LoVo (cell line): ENCODE results near the gene TMEM8B.
"Not testable (repeated sequence)": the region's sequence is repeated elsewhere in the genome, so short reads cannot be mapped to it uniquely, and the experiment has no call there.

Experiments used
- DNase-seq: peaks from one replicate; pipeline ENCODE4 v3.0.0-alpha.2; 2016; ENCODE audit warnings: low spot score

TMEM8B gene

GRCh38 chr9:35908504-35909125 lies 79.6 kb downstream of the TMEM8B start:
- DNase-seq = no peak

- DNase-seq = no peak
These were observed 80.2 kb downstream of the TMEM8B start, which contains the start of gene SPAAR for GRCh38 chr9:35909274-35909673. Gene SPAAR, plus strand, starts transcription at chr9:35909490. Its CDS starts 974 bp downstream, at chr9:35910464.

- DNase-seq = no peak
These were observed 80.9 kb downstream of the TMEM8B start for GRCh38 chr9:35909687-35910612.

- DNase-seq = peak; percentile 18
These were observed 81.8 kb downstream of the TMEM8B start for GRCh38 chr9:35910613-35911359.

- no peak for DNase-seq
These were observed 82.7 kb downstream of the TMEM8B start for GRCh38 chr9:35911690-35912089.

- DNase-seq = no peak
These were observed 83.9 kb downstream of the TMEM8B start for GRCh38 chr9:35912791-35913400.

- DNase-seq = not testable (repeated sequence)
These were observed 84.4 kb downstream of the TMEM8B start for GRCh38 chr9:35913429-35913828.

- DNase-seq = peak; percentile 23
These were observed 85.3 kb downstream of the TMEM8B start for GRCh38 chr9:35914301-35914807.
